Skeletal muscle cell (primary cell): ENCODE data around the gene SLC16A11.

Experiments used
- DNase-seq: peaks from one replicate; pipeline ENCODE4 v3.0.0-alpha.2; 2010; ENCODE audit warnings: low read depth
- H3K4me3 ChIP-seq: 2 replicates; pipeline ENCODE4 v1.5.1; 2011; ENCODE audit warnings: low read depth, mild to moderate bottlenecking, control low read depth, low read length, moderate library complexity

SLC16A11 gene

GRCh38 chr17:7034955-7035590 lies 8.8 kb downstream of the SLC16A11 start:
- H3K4me3 ChIP-seq = peak overlapping the region; percentile 76
- DNase-seq = no peak

GRCh38 chr17:7029659-7030058 lies 14.2 kb downstream of the SLC16A11 start:
- no peak overlapping the region for H3K4me3 ChIP-seq
- DNase-seq = no peak

GRCh38 chr17:7029096-7029495 lies 14.8 kb downstream of the SLC16A11 start:
- no peak overlapping the region for H3K4me3 ChIP-seq
- no peak for DNase-seq

DNA sequence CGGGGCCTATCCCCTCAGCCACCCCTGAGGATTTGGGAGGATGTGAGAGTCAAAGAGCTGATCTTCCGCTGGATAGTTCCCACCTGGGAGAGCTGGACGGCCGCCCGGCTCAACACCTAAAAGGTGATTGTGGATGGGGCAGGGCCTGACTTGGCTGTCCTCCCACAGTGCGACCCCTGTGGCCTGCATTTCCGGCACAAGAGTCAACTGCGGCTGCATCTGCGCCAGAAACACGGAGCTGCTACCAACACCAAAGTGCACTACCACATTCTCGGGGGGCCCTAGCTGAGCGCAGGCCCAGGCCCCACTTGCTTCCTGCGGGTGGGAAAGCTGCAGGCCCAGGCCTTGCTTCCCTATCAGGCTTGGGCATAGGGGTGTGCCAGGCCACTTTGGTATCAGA lies 16.6 kb downstream of the SLC16A11 start:
- no peak overlapping the region for H3K4me3 ChIP-seq
- no peak for DNase-seq

- no peak overlapping the region for H3K4me3 ChIP-seq
- DNase-seq = no peak
Measured at GRCh38 chr17:7026471-7027115, 17.3 kb downstream of the SLC16A11 start.

- no peak for DNase-seq
- H3K4me3 ChIP-seq = no peak overlapping the region
Measured at GRCh38 chr17:7025245-7025644, 18.6 kb downstream of the SLC16A11 start.

DNA sequence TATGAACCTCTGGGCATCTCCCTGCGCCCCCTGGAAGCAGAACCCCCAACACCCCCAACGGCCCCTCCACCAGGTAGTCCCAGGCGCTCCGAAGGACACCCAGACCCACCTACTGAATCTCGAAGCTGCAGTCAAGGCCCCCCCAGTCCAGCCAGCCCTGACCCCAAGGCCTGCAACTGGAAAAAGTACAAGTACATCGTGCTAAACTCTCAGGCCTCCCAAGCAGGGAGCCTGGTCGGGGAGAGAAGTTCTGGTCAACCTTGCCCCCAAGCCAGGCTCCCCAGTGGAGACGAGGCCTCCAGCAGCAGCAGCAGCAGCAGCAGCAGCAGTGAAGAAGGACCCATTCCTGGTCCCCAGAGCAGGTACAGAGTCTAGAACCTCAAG lies 19.5 kb downstream of the SLC16A11 start:
- no peak for DNase-seq
- no peak overlapping the region for H3K4me3 ChIP-seq

GRCh38 chr17:7023576-7024401 lies 20.1 kb downstream of the SLC16A11 start:
- peak; percentile 45 for DNase-seq
- peak overlapping the region; percentile 21 for H3K4me3 ChIP-seq

DNA sequence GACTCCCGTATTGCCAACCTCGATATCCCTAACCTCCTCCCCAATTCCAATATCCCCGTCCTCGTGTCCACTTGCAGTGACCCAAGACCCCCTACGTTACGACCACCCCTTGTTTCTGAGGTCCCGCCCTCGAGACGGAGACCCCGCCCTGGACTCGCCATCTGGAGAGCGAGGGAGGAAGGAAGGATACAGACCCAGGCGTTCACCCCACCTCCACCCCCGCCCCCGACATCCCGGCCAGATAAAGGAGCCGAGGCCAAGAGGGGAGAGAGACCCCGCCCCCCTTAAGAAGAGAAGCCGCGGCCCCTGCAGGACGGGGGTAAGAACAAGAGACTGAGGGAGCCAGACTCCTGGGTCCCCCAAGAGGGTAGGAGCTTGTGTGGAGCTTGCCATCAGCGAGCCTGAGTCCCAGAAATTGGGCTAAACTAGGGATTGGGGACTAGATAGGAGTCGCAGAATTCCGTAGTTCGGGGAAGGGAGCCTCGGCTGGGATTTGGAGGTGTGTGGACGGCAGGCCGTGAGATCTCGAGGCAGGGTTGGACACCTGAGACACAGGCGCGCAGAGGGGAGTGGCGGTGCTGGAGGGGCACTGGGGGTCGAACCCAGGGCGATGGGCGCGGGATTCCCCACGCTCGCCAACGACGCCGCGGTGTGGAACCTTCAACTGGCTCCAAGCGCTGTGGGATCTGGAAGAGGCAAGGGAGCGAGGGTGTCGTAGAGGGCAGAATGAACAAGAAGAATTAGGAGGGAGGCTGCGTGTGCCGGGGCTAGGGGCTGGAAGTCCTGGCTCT lies 20.9 kb downstream of the SLC16A11 start, which contains the start of gene BCL6B:
TSS of gene BCL6B (plus strand) at position 270 of the 791 bp plus-strand sequence. CDS start 622 bp downstream, outside the sequence.
- peak within 1 kb of the TSS; percentile 34 for H3K4me3 ChIP-seq
- no peak for DNase-seq

DNA sequence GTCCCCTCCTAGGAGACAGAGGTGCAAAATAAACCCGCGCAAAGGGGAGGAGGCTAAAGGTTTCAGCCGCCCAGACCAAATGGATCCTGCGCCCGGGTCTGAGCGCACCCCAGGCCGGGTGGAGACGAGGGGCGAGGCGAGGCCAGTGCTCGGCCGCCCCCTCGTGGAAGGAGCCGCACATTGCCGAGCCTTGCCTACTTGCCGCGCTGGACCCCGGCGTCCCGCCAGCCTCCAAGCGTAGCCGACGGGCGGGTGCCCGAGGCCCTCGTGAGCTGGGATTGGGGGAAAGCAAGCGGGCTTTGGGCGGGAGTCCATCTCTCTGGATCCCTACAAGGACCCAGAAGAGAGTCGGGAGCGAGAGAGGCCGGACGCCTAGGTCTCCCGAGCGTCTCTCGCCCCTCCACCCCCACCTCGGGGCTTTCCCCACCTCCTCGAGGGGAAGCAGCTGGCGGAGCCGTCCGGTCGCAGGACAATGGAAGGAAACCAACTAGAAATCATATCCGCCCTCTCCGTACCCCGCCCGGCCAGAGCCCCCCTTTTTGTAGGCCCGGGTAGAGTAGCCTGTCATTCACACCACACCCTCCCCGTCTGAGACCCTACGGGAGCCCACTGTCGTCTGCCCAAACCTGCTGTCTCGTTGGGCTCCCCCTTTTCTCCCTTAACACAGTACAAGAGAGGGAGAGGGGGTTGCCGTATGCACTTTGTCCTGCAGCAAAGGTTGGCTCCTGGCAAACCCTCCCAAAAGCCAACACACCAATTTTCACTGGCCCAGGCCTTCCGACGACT lies 21.7 kb downstream of the SLC16A11 start:
- no peak for DNase-seq

DNA sequence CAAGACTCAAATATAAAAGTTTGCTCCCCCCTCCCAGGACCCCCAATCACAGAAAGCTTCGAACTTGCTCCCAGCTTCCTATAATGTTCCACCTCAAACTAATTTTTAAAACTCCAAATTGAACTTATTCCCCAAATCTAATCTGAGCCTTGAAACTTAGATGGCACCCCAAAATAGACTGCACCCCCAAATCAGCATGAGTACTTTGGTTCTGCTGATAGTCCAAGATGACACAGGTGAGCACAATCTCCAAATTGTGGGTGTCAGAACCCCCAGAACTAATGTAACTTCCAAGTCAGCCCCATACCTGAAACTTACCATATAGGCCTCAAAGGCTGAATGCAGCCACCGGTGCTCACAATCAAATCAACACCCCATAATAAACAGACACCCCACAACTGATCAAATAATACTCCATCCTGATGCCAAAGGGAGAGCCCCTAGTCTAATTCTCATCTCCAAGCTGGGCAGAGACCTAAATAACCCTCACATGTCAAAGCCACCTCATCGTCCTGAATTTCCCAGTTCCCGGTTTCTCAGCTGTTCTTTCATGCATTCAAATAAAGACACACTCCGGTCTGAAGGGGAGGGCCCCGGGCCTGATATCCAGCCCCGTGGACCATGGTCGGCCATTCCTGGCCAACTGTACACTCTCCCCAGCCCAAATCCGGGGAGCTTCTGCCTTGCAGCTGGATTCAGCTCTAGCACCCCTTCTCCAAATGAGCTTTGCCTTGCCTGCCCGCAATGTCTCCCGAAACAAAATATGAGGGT lies 22.8 kb downstream of the SLC16A11 start:
- H3K4me3 ChIP-seq = no peak overlapping the region

More for the DNA sequence above, 21.7 kb downstream of the SLC16A11 start:
- peak overlapping the region; percentile 34 for H3K4me3 ChIP-seq

DNA sequence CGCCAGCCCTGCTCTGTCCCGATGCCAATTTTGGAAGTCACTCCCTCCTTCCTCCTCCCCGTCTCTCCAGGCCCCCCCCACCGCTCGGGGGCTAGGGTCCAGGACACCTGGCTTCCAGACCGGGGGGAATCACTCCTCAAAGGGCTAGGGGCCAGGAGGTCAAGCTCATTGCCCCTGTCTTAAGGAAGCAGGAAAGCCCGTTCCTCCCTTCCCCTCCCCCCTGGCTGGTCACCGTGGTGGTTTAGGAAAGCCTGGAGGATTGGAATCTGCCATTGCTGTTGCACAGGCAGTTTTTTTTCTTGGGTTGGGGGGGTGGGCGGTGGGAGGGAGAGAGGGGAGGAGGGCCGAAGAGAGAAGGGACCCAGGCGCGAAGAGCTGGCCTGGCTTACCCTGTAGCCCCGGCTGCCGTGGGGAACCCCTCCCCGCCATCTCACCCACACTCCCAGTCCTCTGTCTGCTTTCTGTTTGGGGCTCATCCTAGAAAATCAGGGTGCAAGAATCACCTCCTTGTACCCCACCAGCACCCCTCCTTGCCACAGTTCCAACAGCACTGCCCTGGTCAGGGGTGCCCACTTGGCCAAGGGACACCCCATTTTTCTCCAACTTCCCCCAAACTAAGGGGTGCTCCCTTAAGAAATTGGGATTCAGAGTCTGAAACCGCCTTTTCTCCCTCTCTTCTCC lies 23.9 kb downstream of the SLC16A11 start:
- peak overlapping the region; percentile 42 for H3K4me3 ChIP-seq
- no peak for DNase-seq

More for the DNA sequence above, 22.8 kb downstream of the SLC16A11 start:
- no peak for DNase-seq

DNA sequence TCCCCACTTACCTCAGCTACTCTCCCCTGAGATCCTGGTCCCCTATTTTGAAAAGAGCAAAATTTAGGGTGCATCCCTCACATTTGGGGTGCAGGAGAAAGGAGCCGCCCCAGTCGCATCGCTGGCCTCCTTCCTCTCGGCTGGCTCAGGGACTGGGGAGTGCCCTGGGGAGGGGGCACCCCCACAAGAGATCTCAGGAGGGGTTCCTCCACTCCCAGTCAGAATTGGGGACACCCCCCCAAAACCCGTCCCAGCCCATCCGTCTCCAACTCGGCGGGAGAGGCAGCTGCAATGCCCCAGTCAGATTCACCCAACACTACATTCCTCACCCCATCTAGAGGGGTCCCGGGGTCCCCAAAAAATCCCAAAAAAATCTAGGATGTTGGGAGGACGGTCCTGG lies 24.5 kb downstream of the SLC16A11 start:
- no peak overlapping the region for H3K4me3 ChIP-seq
- no peak for DNase-seq

GRCh38 chr17:7018331-7018964 lies 25.4 kb downstream of the SLC16A11 start:
- H3K4me3 ChIP-seq = no peak overlapping the region
- no peak for DNase-seq

DNA sequence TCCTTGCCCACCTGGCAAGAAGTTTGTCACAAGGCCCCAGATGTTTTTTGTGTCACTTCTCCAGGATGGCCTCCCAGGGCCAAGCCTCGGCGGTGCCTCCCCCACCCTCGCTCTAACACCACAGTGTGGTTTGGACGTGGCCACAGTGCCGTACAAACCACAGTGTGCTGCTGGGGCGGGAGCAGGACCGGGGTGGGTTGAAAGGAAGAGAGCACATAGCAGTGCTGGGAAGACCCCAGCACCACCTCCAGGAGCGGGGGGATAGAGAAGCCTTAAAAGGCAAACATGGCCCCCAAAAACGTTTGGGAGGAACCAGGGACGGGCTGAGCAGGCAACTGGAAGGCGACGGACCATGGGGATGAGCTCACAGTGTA lies 26.1 kb downstream of the SLC16A11 start:
- no peak for DNase-seq
- H3K4me3 ChIP-seq = no peak overlapping the region

- DNase-seq = no peak
- H3K4me3 ChIP-seq = no peak overlapping the region
Measured at GRCh38 chr17:7016886-7017826, 26.7 kb downstream of the SLC16A11 start.
